HG03097 (cell line): Measurements from ENCODE around the gene GTF2B.
"Not testable (repeated sequence)": the region's sequence is repeated elsewhere in the genome, so short reads cannot be mapped to it uniquely, and the experiment has no call there.

Experiments
- ATAC-seq: cut with Tn5 transposase; IDR thresholded peaks from one replicate; pipeline ENCODE4 v1.9.1; 2021; ENCODE audit not compliant: unreplicated experiment, low FRiP score

The GTF2B gene

DNA sequence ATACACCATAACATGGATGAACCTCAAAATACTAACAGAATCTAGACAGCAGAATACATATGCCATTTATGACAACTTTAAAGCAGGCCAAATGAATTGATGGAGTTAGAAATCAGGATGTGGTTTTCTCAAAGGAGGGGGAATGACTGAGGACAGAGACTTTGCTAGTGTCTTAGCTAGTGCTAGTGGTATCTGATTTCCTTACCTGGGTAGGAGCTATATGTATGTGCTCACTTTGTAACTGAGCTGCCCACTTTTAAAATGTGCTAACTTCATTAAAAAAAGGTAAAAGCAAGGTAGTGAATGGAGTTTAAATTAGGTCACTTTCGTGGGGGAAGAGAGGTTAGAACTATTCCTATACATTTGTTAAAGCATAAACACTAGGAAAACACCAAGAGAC, 2.6 kb downstream of the GTF2B start:
- no peak for ATAC-seq

DNA sequence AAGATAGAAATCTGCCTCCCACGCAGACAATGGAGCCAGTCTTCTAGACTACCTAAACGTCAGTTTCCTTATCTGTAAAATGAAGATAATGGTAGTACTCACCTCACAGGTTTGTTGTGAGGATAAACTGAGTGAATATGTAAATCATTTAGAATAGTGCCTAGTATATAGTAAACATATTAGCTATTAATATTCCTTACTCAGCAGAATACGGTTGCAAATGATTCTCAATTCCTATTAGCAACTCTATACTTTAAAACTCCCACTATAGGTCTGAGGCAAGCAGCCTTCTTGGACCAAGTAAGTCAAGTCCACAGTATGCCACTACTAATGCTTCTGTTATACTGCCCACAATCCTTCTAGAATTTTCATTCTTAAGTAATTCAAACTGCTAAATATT, 5.4 kb downstream of the GTF2B start:
- no peak for ATAC-seq

DNA sequence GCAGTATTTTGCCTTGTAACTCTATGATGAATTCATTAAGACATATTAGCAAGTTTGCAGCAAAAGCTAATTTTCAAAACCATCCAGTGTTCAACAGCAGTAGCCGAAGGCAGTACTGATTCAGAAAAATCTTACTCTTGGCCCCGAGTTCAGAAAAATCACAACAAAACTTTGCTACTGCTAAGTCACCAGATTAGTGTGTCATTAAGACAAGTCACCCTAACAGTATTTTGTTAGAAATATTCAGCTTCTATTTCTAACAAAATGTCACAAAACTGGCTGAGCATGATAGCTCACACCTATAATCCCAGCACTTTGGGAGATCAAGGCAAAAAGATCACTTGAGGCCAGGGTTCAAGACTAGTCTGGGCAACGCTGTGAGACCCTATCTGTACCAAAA, 8.2 kb downstream of the GTF2B start:
- ATAC-seq: no peak

DNA sequence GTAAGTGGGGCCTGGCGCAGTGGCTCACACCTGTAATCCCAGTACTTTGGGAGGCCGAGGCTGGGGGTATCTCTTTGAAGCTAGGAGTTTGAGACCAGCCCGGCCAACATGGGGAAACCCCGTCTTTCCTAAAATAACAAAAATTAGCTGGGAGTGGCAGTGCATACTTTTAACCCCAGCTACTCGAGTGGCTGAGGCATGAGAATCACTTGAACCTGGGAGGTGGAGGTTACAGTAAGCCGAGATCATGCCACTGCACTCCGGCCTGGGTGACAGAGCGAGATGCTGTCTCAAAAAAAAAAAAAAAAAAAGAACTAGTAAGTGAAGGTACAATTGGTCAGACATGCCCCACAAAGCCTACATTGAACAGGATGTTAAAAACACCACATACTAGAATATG, 10.7 kb downstream of the GTF2B start:
- ATAC-seq: not testable (repeated sequence)

DNA sequence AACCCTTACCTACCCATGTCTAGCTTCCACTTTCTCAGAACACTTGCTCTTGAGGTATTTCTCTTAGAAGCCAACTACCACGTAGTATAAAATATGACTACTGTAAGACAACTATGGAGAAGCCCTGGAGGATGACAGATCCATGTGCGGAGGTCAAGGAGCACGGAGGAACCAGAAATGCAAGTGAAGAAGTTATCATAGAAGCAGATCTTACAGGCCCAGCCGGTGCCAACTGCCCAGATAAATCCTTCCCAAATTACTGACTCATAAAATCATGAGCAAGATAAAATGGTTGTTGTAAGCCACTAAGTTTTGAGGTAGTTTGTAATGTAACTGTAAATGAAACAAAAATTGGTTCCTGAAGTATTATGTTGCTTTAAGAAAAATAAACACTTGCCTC, 12.6 kb downstream of the GTF2B start:
- no peak for ATAC-seq

DNA sequence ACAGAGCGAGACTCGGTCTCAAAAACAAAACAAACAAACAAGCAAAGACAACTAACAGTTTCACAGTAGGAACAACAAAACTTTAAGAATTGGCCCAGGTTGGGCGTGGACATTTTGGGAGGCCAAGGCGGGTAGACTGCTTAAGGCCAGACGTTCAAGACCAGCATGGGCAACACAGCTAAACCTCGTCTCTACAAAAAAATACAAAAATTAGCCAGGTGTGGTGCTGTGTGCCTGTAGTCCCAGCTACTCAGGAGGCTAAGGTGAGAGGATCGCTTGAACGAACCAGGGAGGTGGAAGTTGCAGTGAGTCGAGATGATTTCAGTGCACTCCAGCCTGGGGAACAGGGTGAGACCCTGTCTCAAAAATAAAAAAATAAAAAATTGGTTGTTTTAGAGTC, 13.5 kb downstream of the GTF2B start:
- ATAC-seq: no peak

DNA sequence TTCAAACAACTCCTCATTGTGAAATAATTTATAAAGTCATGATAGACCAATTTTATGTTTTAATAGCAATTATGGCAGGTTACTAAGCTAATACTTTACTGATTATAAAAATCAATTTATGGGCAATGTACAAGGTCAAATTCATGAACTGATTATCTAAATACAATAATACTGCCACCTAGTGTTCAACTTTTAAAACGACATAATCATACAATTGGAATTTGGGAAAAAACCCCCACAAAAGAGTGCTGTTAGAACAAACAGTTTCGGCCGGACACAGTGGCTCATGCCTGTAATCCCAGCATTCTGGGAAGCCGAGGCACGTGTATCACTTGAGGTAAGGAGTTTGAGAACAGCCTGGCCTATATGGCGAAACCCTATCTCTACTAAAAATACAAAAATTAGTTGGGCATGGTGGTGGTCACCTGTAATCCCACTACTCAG, 14.0 kb downstream of the GTF2B start:
- no peak for ATAC-seq

DNA sequence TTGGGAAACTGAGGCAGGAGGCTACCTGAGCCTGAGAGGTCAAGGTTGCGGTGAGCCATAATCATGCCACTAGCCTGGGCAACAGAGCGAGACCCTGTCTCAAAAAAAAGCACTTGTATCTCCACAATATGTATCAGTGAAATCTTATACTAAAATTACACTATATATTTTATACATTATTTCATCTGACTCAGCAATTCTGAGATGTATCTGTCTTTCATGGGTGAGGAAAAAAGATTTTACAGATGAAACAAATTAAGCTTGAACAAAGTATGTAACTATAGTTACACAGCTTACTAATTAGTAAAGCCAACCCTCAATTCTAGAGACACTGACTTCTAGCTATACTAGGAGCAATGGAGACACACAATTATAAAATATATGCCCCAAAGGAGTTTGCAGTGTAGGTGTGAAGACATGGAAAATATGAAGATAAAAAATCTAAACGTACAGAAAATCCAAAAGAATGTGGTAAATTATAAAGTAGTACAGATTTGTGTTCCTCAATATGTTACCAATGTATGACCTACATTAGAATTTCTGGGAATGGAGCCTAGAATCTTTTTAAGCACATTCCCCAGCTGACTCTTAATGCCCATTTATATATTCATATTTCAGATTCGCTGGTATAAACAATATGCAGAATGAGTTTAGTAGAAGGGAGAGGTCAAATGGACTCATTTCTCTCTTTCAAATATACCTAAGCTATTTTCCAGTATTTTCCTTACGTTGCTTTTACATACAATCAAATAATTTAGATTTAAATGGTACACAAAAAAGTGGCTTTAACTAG, 14.6 kb downstream of the GTF2B start:
- no peak for ATAC-seq

DNA sequence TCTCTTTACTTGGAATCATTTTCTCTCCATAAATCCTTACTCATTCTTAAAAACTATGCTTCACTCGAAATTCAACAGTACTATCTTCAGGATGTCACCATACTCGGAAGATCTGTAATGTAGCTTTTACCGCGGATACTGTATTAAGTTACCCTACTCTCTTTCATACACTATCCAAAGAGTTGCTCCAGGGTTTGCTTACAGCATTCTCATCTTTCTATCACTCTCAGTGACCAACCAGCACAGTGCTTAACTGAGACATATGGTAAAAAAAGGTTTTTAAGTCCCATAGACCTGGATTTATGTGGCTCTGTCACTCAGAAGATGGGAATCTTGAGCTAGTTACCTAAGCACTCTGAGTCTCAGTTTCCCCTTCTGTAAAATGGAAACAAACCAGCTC, 15.8 kb downstream of the GTF2B start:
- no peak for ATAC-seq

DNA sequence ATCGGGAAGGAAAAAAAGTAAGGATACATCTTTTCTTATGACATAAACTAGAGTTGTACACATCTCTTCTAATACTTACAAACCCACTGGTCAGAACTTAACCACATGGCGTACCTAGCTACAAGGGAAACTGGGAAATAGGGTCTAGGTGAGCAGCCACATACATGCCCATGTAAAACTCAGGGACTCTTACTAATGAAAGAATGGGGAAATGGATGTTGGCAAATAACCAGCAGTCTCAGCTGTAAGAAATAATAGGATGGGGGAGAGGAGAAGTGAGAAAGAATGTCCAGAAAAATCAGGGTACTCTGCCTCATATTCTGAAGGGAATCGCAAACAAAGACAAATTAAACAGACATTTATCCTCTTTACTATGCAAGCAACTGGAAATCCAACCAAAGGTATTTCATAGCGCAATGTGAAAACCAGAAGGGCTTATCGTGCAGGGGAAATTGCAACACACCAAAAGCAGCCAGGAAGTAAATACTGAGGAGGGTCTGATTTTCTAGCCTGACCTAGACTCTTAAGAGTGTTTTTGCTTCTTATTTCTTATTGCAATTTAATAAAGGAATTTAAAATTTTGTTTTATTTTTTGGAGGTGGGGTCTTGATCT, 17.5 kb downstream of the GTF2B start:
- no peak for ATAC-seq

DNA sequence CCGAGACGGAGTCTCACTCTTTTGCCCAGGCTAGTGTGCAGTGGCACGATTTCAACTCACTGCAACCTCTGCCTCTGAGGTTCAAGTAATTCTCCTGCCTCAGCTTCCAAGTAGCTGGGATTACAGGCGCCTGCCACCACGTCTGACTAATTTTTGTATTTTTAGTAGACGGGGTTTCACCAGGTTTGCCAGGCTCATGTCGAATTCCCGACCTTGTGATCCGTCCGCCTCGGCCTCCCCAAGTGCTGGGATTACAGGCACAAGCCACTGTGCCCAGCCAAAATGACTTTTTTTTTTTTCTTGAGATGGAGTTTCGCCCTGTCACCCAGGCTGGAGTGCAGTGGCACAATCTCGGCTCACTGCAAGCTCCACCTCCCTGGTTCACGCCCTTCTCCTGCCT, 21.7 kb downstream of the GTF2B start:
- ATAC-seq: not testable (repeated sequence)

DNA sequence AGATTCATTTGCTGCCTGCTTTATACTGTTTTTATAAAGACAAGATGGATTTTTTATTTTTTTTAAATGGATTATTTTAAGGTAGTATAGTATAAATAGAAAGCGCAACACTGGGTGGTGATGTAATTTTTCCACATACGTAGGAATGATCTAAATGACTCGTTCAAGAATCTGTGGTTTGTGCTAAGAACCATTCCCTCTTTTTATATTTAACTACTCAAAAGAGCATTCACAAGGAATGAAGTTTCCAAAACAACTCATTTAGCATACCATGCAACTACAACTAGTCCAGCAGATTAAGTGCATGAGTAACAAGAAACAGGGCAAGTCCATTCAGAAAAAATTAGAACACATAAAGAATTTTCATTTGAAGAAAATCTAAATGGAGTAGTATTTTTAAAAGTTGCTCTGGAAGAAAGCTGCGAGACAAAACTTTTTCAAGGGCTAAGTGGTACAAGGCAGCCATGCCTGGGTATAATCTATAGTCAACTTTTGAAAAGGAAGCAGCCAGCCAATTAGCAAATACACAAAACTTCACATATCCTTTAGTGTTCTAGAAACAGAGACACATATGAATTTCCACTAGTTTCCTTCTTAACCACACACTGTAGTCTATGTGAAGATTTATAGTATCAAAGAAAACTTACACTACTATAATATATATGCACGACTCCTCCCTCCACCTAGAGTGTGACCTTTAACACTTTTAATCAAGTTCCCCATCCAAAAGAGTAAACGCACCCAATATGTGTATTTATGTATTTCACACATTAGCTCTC, 23.4 kb downstream of the GTF2B start:
- ATAC-seq: no peak

DNA sequence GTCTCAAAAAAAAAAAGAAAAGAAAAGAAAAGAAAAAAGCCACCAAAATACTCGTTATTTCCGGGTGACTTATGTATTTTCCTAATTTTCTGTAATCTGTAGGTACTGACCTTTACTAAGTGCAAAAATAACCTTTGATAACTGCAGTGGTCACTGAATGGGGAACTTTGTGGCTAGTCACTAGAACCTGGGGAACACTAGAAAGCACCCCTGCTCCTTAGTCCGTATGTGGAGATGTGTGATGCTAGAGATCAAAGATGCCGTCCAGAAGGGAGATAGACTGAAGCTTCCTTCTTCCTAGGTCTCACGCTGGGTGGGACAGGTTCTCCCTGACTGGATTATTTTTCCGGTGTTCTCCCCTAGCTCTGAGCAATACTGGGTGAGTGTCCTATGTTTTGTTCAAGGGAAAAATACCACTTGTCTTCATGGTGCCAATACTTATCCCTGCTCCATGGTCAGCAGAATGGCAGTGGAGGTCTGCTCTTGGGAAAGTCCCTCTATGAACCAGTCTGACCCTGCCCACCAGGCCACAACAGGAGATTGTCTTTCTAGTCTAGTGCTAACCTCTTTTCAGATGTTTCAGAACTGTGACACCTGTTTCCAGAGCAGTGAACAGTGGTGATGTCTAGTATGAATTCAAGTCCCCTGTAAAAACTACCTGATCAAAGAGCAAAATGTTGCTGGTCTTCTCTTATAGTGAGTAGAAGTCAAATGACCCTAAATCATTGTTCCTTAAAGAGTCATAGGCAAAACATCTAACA, 39.9 kb downstream of the GTF2B start:
- ATAC-seq: no peak

DNA sequence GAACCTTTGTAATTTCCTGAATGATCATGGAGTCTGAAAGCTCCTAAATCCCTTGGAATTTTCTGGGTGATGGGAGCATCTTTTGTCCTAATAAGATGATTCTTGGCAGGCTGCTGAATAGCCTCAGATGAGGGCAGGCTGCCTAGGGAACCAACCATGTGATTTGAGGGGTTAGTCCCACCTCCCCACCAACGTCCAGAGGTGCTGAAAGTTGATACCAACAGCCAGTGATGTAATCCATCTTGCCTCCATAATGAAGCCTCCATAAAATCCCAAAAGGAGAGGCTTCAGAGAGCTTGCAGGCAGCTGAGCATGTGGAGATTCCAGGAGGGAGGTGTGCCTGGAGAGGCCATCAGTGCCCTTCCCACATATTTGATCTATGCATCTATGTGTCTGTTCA, 43.7 kb downstream of the GTF2B start:
- no peak for ATAC-seq

DNA sequence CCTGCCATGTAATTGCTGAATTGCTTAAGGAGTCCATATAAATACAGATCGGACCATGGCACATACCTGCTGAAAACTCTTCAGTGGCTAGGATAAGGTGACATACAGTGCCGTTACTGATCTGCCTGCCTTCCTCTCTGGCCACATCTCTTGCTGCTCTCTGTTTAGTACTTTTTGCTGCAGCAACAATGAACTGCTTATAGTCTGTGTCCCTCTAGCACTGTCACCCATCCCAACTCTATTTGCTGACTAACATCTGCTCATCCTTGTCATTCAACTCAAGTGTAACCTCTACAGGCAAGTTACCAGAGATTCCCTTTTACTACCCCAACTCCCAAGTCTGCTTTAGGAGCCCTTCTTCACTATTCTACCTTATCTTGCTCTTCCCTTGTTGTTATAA, 65.6 kb downstream of the GTF2B start:
- ATAC-seq: no peak

DNA sequence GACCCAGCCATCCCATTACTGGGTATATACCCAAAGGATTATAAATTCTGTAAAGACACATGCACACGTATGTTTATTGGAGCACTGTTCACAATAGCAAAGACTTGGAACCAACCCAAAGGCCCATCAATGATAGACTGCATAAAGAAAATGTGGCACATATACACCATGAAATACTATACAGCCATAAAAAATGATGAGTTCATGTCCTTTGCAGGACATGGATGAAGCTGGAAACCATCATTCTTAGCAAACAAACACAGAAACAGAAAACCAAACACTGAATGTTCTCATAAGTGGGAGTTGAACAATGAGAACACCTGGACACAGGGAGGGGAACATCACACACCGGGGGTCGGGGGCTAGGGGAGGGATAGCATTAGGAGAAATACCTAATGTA, 71.7 kb downstream of the GTF2B start:
- ATAC-seq: not testable (repeated sequence)

DNA sequence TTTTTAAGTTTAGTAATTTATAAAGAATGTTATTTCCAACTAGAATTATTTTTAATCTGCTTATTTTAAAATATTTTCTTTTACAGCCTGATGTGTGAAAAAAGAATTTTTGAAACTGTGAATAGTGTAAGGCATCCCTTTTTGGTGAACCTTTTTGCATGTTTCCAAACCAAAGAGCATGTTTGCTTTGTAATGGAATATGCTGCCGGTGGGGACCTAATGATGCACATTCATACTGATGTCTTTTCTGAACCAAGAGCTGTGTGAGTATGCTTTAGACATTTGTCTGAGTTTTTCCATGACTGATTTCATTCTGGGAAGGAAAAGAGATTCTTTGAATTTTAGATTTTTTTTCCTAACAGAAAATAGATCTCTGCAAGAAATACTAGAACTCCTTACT, 77.9 kb downstream of the GTF2B start:
- no peak for ATAC-seq

DNA sequence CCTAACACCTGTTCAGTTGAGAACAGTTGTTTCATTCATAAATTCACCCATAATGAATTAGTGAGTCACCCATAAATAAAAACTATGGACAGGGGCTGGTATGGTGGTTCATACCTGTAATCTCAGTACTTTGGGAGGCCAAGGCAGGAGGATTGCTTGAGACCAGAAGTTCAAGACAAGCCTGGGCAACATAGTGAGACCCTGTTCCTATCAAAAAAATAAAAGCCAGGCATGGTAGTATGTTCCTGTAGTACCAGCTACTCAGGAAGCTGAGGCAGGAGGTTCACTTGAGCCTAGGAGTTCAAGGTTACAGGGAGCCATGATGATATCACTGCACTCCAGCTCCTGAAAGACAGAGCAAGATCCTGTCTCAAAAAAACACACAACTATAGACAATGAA, 79.0 kb downstream of the GTF2B start:
- no peak for ATAC-seq

DNA sequence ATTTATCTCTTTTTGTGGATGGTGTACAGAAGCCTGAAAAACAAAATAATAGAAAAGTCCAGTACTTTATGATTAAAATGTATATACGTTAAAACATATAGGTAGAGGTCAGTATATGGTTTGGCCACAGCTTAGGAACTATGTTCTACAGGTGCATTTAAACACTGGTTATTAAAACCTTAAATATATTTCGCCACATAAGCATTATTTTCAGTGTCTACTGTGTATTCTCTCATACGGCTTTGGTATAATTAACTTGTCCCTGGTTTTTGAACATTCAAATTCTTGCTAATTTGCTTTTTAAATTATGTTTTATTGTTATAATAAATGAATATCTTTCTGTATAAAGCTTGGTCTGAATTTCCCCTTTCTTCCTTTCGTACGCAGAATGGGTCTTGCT, 87.9 kb downstream of the GTF2B start:
- ATAC-seq: no peak

DNA sequence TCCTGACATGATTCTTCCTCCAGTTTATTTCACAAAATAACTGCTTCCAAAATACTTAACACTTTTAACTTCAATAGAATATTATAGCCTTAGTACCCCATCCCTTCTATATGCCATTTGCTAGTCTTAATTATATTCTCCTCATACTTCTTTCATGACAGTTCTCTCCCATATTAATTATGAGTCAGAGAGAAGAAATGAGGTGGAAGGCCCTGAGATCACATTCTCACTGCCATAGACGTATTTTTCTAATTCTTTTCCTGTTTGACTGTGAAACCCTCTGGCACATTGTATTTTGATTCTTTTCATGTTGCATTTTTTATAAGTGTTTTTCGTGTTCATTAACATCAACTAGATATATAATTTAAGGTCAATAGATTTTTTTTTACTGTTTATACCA, 88.4 kb downstream of the GTF2B start:
- ATAC-seq: no peak
